ENCODE data around the gene ATP8B1.

DNA sequence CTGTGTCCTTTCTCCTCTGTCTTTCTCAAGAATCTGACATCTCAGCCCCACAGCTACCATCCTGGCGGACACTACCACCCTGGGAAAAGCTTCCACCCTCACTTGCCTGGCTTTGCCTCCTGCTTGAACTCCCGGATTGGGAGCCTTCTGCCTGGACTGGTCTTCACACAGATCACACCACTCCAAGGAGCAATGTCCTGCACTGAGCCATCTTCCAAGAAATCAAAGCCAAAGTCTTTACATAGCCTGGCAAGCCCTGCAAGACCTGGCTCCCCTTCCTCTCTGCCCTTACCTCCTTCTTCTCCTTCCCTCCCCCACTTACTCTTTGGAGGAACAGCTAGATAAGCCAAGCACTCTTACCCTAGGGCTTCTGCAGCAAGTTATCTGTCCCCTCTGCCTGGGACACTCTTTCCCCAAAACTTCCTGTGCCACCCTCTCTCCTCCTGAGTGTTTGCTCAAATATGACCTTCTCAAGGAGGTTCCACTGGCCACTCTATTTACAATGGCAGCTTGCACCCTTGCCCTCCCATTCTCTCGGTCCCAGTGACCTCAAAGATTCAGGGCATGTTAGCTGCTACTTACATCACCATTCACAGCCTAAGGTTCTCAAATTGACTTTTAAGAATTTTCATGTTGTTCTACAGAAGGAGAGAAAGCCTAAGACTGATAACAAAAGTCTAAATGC lies 9.7 kb downstream of the ATP8B1 start:
- TF ChIP-seq, protein P1, sequence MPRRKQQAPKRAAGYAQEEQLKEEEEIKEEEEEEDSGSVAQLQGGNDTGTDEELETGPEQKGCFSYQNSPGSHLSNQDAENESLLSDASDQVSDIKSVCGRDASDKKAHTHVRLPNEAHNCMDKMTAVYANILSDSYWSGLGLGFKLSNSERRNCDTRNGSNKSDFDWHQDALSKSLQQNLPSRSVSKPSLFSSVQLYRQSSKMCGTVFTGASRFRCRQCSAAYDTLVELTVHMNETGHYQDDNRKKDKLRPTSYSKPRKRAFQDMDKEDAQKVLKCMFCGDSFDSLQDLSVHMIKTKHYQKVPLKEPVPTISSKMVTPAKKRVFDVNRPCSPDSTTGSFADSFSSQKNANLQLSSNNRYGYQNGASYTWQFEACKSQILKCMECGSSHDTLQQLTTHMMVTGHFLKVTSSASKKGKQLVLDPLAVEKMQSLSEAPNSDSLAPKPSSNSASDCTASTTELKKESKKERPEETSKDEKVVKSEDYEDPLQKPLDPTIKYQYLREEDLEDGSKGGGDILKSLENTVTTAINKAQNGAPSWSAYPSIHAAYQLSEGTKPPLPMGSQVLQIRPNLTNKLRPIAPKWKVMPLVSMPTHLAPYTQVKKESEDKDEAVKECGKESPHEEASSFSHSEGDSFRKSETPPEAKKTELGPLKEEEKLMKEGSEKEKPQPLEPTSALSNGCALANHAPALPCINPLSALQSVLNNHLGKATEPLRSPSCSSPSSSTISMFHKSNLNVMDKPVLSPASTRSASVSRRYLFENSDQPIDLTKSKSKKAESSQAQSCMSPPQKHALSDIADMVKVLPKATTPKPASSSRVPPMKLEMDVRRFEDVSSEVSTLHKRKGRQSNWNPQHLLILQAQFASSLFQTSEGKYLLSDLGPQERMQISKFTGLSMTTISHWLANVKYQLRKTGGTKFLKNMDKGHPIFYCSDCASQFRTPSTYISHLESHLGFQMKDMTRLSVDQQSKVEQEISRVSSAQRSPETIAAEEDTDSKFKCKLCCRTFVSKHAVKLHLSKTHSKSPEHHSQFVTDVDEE (CRISPR knock-in tag; IDR thresholded peaks at IDR 0.05): no peak
- no peak for TF ChIP-seq ZFP30 (CRISPR knock-in tag; IDR thresholded peaks at IDR 0.05)
- TF ChIP-seq, protein P2, sequence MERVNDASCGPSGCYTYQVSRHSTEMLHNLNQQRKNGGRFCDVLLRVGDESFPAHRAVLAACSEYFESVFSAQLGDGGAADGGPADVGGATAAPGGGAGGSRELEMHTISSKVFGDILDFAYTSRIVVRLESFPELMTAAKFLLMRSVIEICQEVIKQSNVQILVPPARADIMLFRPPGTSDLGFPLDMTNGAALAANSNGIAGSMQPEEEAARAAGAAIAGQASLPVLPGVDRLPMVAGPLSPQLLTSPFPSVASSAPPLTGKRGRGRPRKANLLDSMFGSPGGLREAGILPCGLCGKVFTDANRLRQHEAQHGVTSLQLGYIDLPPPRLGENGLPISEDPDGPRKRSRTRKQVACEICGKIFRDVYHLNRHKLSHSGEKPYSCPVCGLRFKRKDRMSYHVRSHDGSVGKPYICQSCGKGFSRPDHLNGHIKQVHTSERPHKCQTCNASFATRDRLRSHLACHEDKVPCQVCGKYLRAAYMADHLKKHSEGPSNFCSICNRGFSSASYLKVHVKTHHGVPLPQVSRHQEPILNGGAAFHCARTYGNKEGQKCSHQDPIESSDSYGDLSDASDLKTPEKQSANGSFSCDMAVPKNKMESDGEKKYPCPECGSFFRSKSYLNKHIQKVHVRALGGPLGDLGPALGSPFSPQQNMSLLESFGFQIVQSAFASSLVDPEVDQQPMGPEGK (CRISPR knock-in tag; IDR thresholded peaks at IDR 0.05; ENCODE audit: borderline replicate concordance): no peak
- TF ChIP-seq, protein P3, sequence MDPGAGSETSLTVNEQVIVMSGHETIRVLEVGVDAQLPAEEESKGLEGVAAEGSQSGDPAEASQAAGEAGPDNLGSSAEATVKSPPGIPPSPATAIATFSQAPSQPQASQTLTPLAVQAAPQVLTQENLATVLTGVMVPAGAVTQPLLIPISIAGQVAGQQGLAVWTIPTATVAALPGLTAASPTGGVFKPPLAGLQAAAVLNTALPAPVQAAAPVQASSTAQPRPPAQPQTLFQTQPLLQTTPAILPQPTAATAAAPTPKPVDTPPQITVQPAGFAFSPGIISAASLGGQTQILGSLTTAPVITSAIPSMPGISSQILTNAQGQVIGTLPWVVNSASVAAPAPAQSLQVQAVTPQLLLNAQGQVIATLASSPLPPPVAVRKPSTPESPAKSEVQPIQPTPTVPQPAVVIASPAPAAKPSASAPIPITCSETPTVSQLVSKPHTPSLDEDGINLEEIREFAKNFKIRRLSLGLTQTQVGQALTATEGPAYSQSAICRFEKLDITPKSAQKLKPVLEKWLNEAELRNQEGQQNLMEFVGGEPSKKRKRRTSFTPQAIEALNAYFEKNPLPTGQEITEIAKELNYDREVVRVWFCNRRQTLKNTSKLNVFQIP (CRISPR knock-in tag; IDR thresholded peaks at IDR 0.05; ENCODE audit: borderline replicate concordance, low read depth): no peak
- TF ChIP-seq ZNF8 (CRISPR knock-in tag; IDR thresholded peaks at IDR 0.05): no peak
- no peak for TF ChIP-seq ZNF70 (CRISPR knock-in tag; IDR thresholded peaks at IDR 0.05)
- no peak for TF ChIP-seq ZNF565 (CRISPR knock-in tag; conservative IDR thresholded peaks at IDR 0.05; ENCODE audit: low read depth)
- no peak for TF ChIP-seq TOX (CRISPR knock-in tag; IDR thresholded peaks at IDR 0.05; ENCODE audit: borderline replicate concordance)
- TF ChIP-seq ZC3H10 (CRISPR knock-in tag; IDR thresholded peaks at IDR 0.05): no peak
- no peak for TF ChIP-seq BACH2 (CRISPR knock-in tag; IDR thresholded peaks at IDR 0.05; ENCODE audit: borderline replicate concordance)
- TF ChIP-seq ARNTL (CRISPR knock-in tag; IDR thresholded peaks at IDR 0.05; ENCODE audit: borderline replicate concordance, low read depth): no peak
- no peak for TF ChIP-seq CSDC2 (CRISPR knock-in tag; IDR thresholded peaks at IDR 0.05)

All from SK-N-SH treated with all-trans-retinoic acid at 6 μM for 48 hours (cell line).